Measurements from ENCODE around the gene VPS13D.
A peak's percentile ranks its signal among the peaks of the same experiment; 100 is the strongest.

Gene VPS13D

DNA sequence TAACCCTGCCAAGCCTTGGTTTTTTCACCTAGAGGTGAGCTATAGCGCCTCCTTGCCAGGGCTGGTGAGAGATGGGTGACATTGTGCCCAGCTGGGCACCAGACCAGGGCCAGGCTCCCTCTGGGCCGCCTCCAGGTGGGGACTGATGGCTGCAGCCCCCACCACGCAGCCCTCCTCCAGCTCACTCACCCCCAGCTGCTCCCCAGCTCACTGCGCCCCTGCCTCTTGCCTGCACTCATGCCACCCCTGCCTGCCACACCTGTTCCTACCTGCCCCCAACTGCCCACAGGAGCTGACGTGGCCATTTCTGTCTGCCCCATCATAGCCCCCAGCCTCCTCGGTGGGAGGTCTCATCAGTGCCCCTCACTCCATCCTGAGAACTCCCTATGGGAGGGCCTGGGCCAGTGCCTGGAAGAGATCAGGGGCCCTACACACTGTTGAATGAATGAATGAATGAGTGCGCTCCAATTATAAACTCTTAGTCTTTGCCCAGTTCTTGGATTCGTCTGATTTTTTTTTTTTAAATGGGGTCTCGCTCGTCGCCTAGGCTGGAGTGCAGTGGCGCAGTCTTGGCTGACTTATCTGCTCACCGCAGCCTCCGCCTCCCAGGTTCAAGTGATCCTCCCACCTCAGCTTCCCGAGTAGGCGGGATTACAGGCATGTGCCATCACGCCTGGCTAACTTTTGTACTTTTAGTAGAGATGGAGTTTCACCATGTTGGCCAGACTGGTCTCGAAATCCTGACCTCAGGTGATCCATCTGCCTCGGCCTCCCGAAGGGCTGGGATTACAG, 26.4 kb upstream of the VPS13D start:
- ChIA-PET POLR2A (no interaction called here), CTCF (interaction anchor here (0.8 to 16.7 kb wide), 3 partner anchors 20 to 80 kb away, joined by 3 to 294 read pairs (median 6); no protein-coding TSS in a partner anchor)
- TF ChIP-seq, protein P1, sequence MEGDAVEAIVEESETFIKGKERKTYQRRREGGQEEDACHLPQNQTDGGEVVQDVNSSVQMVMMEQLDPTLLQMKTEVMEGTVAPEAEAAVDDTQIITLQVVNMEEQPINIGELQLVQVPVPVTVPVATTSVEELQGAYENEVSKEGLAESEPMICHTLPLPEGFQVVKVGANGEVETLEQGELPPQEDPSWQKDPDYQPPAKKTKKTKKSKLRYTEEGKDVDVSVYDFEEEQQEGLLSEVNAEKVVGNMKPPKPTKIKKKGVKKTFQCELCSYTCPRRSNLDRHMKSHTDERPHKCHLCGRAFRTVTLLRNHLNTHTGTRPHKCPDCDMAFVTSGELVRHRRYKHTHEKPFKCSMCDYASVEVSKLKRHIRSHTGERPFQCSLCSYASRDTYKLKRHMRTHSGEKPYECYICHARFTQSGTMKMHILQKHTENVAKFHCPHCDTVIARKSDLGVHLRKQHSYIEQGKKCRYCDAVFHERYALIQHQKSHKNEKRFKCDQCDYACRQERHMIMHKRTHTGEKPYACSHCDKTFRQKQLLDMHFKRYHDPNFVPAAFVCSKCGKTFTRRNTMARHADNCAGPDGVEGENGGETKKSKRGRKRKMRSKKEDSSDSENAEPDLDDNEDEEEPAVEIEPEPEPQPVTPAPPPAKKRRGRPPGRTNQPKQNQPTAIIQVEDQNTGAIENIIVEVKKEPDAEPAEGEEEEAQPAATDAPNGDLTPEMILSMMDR (IDR thresholded peaks at IDR 0.05; ENCODE audit: control extremely low read depth, extremely low read depth, low read depth, missing control alignments): no peak
- no peak for DNase-seq (ENCODE audit: extremely low spot score)

DNA sequence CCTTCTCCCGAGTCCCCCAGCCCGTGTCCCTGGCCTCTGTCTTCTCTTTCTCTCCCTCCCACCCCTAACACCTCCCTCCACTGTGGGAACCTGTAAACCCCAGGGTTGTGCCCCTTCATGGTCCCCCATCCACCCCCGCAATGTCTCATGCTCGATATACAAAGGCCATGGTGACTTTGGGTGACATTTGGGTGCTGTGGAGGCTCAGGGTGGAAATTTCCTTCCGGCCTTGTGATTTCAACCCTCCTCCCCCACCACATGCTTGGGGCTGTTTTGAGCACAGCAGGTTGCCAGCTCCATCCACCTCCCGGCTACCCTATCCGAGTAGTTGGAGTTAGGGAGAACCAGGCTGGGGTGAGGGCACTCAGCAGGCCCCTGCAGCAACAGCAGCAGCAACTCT, 25.7 kb upstream of the VPS13D start:
- POLR2A ChIA-PET: no interaction called here

DNA sequence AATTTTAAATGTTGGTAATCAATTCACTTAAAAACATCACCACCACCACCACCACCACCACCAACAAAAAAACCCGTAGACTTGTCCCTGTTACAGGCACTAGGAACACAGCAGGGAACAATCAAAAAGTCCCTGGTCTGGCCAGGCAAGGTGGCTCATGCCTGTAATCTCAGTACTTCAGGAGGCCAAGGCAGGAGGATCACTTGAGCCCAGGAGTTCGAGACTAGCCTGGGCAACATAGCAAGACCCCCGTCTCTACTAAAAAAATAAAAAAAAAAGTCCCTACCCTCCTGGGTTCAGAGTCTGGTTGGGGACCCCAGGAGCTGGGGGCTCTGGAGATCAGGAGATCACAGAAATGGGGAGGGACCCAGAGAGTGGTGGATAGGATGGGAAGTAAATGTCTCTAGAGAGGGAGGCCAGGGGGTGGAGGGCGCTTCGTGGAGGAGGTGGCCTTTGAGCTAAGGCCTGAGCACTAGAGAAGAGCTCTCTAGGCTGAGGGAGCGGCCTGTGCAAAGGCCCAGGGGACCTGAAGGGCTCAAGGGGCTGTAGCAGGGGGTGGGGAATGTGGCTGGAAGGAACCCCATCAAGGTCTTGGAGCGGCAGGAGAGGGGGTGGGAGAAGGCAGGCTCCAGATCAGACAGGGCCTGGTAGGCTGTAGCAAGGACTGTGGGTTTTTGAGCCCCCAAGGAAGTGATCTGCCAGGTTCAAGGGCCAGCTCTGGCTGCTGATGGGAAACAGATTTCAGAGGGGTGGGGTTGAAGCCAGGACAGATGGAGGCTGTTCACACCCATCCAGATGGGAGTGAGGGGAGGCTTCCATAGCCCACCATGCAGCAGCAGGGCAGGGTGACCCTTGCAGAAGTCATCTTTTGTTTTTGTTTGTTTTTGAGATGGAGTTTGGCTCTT, 24.8 kb upstream of the VPS13D start:
- ChIA-PET CTCF (interaction anchor here (0.7 to 16.7 kb wide), 4 partner anchors 8 to 82 kb away, joined by 3 to 294 read pairs (median 4); no protein-coding TSS in a partner anchor), POLR2A (interaction anchor here (0.6 kb wide), 1 partner anchor 98 kb away, joined by 3 read pairs; no protein-coding TSS in a partner anchor)
- TF ChIP-seq, protein P1 (IDR thresholded peaks at IDR 0.05; ENCODE audit: control extremely low read depth, extremely low read depth, low read depth, missing control alignments): no peak
- no peak for DNase-seq (ENCODE audit: extremely low spot score)

More for the DNA sequence above, 25.7 kb upstream of the VPS13D start:
- TF ChIP-seq, protein P1 (IDR thresholded peaks at IDR 0.05; ENCODE audit: control extremely low read depth, extremely low read depth, low read depth, missing control alignments): no peak
- DNase-seq (ENCODE audit: extremely low spot score): peak; percentile 72
- CTCF ChIA-PET: interaction anchor here (16.7 kb wide), 1 partner anchor 81 kb away, joined by 294 read pairs; no protein-coding TSS in a partner anchor

DNA sequence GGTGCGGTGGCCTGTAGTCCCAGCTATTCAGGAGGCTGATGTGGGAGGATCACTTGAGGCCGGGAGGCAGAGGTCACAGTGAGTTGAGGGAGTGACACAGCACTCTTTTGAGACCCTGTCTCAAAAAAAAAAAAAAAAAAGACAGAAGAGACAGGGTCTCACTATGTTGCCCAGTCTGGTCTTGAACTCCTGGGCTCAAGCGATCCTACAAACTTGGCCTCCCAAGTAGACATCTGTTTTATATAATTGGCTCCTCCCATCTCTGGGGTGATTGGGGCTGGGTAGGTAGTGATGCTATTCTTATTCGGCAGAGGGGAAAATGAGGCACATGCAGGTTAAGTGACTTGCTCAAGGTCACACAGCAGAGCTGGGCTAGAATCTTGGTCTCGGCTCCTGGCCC, 23.6 kb upstream of the VPS13D start:
- TF ChIP-seq, protein P1 (IDR thresholded peaks at IDR 0.05; ENCODE audit: control extremely low read depth, extremely low read depth, low read depth, missing control alignments): no peak
- no peak for DNase-seq (ENCODE audit: extremely low spot score)
- CTCF ChIA-PET: interaction anchor here (1.2 to 16.7 kb wide), 2 partner anchors 83 to 239 kb away, joined by 3 to 294 read pairs; no protein-coding TSS in a partner anchor
- POLR2A ChIA-PET: interaction anchor here (0.7 kb wide), 1 partner anchor 25 kb away, joined by 11 read pairs; no protein-coding TSS in a partner anchor

DNA sequence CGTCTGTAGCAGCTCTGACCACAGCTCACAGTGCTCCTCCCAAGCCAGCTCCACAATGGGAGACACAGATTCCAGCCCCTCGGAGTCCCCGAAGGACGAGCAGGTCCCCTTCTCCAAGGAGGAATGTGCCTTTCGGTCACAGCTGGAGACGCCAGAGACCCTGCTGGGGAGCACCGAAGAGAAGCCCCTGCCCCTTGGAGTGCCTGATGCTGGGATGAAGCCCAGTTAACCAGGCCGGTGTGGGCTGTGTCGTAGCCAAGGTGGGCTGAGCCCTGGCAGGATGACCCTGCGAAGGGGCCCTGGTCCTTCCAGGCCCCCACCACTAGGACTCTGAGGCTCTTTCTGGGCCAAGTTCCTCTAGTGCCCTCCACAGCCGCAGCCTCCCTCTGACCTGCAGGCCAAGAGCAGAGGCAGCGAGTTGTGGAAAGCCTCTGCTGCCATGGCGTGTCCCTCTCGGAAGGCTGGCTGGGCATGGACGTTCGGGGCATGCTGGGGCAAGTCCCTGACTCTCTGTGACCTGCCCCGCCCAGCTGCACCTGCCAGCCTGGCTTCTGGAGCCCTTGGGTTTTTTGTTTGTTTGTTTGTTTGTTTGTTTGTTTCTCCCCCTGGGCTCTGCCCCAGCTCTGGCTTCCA, 22.9 kb upstream of the VPS13D start:
- TF ChIP-seq, protein P1 (IDR thresholded peaks at IDR 0.05; ENCODE audit: control extremely low read depth, extremely low read depth, low read depth, missing control alignments): no peak
- POLR2A ChIA-PET: interaction anchor here (0.7 to 0.9 kb wide), 2 partner anchors 26 to 37 kb away, joined by 3 to 11 read pairs; no protein-coding TSS in a partner anchor

More for the DNA sequence above, 22.9 kb upstream of the VPS13D start:
- no peak for DNase-seq (ENCODE audit: extremely low spot score)
- CTCF ChIA-PET: interaction anchor here (0.7 to 16.7 kb wide), 3 partner anchors 84 to 240 kb away, joined by 3 to 294 read pairs (median 3); no protein-coding TSS in a partner anchor
